Activated T-cell treated with anti-CD3 and anti-CD28 coated beads, Interleukin-2, amount 50 U/mL, for 1 hour (primary cell): Measurements from ENCODE around the gene FOXP1.
A peak's percentile ranks its signal among the peaks of the same experiment; 100 is the strongest.

Source experiments
- DNase-seq: peaks from one replicate; pipeline ENCODE4 v3.0.0-alpha.2; 2020

Gene FOXP1

DNA sequence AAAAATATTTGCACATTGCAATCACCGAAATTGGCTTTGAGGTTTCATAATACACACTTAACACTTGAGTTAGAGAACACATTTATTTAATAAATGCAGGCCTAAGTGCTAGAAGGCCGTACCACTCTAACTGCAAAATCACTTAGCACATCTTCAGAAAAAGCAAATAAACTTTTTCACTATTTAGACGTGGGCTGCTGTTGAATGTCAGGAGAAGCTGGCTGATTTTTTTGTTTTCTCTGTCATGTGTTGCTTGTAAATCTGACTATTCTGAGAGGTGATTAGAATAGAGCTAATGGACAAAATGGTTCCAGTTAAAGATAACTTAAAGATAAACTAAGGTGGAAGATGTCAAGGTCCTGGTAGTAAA, 265.1 kb downstream of the FOXP1 start:
- DNase-seq = no peak

DNA sequence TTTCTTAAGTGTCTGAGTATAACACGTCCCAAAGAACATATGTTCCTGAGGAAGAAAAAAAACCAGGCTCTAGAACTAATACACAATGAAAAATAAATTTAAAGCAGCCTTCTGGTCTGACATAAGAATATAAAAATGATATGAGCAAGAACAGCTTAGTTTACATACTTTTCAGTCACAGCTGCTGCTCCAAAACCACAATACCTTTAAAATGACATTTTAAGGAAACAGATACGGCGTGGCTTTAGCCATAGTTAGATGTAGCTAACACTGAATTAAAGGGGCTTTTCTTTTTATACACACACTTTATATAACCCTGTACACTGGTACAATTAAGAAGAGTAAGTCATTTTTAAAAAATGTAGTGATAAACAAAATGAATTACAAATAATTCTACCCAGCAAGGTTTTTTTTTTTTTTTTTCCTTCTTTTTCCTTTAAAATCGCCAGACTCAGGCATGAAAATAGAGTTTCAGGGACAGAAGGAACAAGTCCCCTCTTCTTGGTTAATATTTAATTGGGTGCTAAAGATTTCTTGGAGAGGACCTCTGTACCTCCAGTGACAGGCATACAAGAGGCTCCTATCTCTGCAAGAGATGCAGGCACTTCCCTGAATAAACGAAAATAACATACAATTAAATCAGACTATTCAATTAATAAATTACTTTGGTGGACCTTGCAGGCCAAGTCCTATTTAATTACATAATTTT, 265.6 kb downstream of the FOXP1 start:
- DNase-seq = no peak

DNA sequence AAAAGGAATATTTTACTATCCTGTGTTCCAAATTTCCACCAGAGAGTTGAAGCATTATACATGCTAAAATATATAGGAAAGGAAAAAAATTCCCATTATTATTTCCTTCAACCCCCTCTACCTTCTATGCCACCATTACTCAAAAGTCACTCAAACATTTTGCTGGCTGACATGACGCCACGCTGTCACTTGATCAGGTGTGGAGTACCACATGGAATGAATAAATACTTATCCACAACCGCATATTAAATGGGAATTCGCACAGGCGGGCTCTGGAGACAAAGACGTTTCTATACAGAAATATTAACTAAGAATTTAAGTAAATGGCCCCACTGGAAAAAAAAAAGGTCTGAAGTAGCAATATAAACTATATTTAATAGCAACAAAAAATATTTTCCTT, 266.4 kb downstream of the FOXP1 start:
- DNase-seq = no peak

DNA sequence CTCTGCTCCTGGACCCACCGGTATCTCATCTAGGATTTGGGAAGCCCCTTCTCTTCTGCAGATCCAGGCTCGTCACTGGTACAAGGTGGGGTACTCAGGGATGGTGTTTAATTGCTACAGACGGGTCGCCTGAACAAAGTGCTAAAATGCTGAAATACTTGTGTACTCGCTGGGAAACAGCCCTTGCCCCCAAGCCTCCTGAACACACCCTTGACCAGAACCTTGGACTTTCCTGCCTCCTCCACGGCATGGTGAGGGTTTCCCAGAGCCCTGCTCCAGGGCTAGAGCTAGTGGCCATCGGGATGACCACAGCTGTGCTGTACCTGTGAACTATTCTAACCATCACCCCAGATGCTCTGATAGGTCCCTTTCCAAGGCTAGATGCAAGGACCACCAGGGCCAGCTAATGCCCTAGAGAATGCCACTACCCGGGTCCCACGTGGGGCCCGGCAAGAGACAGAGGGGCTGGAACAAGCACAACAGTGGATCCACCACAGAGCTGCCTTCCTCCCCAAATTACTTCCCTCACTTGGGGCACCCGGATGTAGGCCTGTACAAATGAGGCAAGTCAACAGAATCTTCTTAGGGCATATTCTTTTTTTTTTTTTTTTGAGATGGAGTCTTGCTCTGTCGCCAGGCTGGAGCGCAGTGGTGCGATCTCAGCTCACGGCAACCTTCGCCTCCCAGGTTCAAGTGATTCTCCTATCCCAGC, 267.3 kb downstream of the FOXP1 start:
- no peak for DNase-seq

DNA sequence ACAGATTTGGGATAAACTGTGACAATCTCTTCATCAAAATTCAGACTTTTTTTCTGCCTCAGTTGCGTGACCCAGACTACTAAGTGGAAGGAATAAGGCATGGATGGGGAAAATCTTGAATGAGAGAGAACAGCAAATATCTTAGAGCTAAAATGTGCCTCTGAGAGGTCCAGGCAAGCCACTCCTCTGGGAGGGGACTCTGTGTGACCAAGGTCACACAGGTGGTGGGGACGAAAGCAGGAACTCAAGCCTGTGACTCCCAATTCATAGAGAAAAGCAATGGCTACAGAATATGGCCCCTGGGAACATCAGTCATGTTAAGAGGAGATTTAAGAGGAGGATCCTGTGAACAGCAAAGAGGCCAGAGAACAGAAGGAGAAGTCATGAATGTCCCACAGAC, 268.1 kb downstream of the FOXP1 start:
- DNase-seq = no peak

DNA sequence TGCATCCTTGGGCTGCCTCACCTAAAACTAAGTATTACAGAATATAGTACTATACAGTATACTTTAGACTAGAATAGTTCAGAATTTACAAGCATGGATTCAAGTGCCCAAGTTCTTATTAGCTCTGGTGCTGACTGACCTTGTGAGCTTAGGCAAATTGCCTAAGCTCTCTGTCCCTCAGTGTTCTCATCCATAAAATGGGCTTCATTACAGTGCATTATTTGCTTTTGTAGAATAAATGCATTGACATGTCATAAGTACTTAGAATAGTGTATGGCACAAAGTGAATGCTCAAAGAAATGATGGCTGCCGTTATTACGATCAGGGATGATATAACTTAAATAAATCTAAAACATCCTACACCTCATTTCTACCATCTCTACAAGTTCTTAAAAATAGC, 269.7 kb downstream of the FOXP1 start:
- DNase-seq = no peak

DNA sequence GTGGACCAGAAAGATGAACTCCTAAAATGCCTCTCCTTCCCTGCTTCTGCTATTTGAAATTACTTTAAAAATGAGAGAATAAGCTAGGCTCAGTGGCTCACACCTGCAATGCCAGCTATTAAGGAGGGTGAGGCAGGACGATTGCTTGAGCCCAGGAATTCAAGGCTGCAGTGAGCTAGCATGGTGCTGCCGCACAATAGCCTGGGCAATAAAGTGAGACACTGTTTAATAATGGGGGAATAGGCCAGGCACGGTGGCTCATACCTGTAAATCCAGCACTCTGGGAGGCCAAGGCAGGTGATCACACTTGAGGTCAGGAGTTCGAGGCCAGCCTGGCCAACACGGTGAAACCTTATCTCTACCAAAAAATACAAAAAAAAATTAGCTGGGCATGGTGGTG, 271.1 kb downstream of the FOXP1 start:
- DNase-seq = no peak

DNA sequence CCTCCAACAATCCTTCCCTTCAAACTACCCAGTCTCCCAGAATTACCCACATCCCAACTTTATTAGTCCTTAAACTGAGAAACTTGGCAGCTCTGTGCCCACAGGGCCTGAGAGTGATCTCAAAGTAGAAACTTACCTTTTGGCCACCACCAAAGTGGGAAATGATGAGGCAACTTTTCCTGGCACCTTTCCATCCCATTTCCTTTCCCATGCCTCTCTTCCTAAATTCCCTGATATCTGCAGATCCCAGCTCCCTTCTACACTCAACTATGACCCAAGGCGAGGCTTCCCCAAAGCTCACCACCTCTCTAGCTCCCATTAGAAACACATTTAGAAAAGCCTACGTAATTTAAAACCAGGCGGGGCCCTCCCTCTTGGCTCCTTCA, 271.9 kb downstream of the FOXP1 start:
- DNase-seq = no peak

DNA sequence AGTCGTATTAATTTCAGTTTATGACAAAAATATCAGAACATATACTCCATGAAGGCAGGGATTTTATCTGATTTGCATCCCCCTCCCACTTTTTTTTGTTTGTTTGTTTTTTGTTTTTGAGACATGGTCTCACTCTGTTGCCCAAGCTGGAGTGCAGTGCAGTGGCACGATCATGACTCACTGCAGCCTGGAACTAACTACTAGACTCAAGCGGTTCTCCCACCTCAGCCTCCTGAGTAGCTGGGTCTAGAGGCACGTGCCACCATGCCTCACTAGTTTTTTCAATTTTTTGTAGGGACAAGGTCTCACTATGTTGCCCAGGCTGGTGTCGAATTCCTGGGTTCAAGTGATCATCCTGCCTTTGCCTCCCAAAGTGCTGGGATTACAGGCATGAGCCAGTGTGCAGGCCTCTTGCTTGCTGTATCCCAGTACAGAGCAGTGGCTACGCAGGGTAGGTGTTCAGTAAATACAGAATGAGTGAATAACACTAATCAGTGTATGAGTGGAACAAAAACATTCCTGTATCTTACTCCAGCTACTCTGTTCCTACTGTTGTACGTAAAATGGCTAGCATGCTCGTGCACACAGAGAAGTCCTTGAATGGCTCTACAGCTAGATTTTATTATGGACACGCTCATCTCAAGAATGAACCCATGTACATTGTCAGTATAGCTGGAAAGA, 272.4 kb downstream of the FOXP1 start:
- no peak for DNase-seq

DNA sequence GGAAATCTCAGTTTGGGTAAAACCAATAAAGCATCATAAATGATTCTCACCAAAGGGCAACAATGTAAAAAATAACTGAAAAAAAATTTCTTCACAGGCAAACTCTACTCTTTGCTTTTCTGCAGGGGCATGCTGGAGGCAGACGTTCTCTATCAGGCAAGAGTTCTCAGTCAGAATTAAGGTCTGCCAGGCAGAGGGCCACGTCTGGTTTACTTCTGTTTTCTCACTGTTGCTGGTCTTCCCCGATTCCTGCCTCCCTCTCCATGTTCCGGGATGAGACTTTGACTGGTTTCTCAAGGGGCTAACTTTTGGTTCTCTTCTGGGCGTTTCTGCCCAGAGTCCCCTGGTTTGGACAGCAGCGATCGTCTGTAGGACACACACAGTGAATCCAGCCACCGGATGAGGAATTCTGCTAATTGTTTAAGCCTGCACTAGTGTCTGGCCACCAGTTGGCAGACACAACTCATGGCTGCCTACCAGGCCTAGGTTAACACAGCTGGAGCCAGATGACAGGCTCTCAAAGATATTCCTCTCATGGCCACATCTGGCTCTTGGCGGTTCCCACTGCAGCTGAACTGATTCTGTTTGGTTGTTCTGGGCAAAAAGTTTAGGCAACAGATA, 273.1 kb downstream of the FOXP1 start:
- DNase-seq = no peak

DNA sequence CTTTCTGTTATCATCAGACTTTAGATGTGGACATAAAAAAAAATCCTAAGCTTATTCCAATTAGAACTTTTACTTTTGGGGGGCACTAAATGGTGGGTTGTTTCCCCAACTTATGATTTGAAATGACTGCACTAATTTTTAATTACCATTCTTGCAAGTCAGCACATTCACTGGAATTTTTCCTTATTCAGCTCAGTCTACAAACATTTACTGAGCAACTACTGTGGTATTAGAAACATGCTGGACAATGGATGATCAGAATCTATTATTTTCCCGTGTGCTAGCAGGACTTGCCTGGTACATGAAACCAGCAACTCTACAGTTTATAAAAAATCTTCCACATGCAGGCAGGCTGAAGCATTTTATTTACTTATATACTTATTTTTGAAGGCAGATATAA, 273.6 kb downstream of the FOXP1 start:
- DNase-seq = no peak

DNA sequence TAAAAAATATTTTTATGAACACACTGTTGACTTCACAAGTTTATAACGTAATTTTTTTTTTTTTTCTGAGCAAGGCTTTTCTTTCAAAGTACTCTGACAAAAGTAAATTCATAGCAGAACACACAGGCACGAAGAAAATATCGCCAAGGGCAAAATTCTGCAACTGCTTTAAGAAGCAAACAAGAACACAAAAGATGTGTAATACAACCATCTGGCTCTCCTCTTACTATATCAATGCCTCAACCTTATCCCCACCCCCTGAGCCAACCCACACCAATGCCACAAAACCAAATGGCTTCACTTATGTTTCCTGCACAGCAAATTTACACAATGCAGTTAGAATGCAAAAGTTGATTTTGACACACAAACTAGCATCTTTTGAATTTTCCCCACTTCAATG, 274.2 kb downstream of the FOXP1 start:
- DNase-seq = no peak

DNA sequence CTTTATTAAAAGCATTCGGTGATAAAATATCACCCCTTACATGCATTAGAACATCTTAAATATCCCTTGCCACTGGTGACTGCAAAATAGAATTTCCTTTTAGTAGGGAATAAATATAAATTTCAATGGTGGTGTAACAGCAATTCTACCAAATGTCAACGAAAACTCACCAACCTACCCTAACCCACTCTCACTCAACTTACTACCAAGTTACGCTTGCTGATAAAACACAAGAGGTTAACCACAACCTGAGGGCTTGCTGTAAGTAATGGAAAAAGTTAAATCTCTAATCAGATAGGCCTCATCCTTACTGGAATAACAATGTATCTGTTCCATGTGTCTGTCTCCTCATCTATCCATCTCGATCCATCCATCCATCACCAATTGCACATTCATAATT, 274.7 kb downstream of the FOXP1 start:
- no peak for DNase-seq

DNA sequence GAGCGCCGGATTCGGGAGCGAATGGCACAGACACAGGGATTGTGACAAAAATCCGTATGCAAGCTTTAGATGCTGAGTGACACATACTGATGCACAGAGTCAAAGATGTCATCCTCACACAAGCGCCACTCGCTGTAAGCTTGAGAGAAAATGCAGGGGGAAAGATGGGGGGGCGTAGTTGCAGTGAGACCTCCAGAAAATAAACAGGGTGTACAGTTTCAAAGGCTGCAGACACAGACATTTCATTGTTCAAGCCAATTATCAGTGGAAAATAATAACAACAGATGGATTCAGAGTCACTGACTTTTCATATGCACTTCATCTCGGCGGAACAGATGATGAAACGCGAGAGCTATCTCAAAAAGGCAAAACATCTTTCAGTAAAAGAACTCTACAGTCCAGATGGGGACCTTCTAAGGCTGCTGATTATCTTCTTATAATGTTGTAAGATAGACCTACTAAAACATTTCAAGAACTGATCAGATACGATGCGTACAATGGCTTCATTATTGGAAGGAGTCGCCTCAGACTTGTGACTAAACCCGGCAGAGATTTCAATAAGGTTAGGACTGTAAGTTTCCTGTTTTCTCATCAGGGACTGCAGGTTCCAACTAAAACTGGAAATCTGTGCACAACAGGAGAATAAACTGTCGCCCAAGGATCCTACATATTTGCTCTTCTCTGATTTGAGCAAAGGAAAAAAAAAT, 275.4 kb downstream of the FOXP1 start:
- DNase-seq = no peak

DNA sequence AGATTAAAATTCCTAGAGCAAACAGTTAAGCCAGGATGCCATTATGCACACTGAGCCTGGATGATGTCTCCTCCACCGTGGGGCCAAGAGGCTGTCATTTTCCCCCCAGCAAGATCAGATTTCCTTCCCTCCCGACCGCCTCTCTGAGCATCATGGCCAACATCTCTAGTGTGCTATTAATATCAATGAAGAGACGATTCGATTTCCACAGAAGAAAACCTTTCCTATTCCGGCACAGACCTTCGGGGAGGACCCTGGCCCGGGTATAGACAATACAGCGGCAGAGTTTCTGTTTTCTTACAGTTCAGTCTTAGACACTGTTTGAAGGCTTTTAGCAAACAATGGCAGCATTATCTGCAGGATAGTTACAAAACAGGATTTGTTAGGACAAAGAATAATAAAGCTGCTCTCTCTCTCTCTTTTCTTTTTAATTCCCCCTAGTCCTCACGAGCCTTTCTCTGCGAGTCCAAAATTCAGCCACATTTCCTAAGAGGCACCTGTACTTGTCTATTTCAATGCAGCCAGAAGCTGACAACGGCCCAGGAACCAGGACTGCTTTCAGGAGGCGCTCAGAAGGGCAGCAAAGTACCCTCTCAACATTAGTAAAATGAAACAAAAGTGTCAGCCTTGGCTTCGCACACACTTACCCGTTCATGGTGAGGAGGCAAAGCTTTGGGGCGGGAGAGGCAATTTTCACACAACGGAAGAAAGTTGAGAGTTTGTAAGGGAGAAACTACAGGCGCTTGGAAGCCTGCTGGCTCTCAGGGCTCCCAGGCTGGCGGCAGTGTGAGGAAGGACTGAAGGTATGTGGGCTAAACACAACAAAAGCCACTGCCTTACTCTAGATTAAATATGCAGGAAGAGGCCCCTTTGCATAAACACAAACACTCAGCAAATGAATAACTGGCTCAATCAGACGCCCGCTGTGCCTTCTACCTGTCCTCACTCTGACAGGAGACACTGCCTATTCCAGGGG, 278.0 kb downstream of the FOXP1 start:
- DNase-seq = peak; percentile 45

DNA sequence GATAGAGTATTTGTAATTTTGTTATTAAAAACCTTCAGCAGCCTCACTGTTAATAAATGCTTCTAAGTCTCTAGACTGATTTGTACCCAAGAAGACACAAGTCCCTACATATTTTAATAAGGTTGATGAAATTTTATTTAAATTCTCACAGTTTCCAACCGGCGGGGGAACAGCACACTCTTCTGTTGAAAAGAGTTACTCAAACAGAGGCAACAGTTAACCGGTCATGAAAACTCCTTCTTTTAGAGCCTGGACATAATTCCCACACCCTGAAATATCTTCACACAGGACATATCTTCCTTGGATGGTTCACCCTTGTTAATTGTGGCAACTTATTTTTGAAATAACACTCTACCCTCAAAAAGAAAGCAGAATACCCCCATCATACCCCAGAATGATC, 278.8 kb downstream of the FOXP1 start:
- DNase-seq = no peak

DNA sequence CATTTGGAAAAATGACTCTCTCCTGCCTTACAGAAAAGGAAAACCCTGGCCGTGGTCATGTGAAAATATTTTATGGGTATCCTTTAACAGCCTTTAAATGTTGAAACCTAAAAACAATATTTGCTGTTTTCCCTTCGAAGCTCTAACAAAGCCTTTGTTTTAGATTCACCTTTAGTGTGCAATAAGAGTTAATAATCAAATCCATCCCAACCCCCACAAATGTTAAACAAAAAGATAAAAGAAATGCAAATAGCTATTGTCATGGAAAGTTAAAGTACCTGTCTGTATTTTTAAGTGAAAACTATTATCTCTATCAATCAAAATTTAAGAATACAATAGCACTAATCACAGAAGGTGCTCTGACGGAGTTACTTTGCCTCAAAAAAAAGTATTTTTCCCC, 279.3 kb downstream of the FOXP1 start:
- no peak for DNase-seq

DNA sequence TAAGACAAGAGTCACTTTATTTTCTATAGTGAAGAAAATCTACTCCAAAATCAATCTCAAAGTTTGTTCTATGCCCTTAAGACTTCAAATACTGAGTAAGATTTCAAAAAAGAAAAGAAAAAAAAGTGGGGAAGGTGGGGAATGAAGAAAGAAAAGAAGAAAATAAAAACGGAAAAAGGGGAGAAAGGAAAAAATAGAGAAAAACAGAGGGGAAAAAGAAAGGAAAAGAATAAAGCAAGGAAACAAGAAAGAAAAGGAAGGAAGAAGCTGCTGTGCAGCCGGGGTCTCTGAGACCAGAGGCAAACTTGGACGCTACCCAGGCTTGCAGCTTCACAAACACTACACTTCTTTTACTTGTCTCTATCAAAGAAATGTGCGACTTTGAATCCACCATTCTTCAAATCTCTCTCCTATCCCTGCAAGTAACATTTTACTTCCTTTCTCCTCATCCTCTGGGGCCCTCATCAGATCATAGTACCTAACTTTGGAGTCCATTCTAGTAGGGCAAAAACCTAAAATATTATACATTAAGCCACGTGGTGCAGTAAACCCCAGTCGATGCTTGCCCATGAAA, 279.8 kb downstream of the FOXP1 start:
- no peak for DNase-seq

DNA sequence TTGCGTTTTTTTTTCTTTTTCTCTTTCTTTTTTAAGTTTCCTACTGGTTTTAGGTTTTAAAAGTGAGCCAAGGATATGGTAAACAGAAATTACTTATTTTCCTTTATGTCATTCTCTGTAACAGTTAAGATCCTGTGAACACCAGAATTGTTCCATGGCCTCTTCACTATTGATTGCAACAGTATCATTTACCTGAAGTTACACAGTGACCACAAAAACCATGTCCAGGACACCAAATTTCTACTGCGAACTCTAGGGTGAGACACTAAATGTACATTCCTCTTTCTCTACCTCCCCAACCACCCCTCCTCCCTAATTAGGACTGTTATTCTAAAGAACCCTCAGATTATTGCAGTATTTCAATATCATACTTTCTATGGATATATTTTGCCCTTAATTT, 280.9 kb downstream of the FOXP1 start:
- DNase-seq = no peak

DNA sequence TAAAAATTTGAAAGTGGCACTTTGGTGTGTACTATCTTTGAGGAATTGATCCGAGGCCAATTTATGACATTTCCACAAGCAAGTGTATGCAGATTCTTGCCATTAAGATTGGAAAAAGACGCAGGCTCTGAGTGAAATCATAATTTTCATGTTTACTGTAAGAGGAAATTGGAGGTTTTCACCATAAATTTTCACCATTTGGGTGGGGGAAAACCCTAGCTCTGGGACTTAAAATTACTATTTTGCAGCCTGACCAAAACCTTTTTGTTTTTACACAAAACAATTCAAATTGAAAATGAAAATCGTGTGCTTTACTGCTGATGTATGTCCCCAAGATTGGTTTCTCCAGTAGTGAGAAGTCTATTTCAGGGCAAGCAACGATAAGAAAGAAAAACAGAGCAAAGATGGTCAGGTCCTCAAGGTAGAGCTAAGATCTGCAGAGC, 282.6 kb downstream of the FOXP1 start:
- DNase-seq = no peak

DNA sequence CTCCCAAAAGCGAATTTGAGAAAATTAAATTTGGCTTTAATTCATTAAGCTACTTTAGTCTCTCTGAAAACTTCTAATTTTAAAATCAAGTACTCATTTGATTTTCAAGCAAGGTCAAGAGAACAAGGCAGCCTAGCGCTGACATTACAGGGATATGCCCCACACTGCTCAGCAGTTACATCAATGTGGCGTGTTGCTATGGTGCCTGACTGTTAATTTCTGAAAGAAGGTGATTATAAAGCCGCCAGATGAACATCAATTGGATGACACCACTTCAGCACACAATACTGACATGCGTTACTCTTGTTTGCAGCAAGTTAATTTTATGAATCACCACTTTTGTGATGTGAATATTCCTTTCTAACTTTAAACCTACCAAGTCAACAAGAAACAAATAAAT, 284.4 kb downstream of the FOXP1 start:
- DNase-seq = no peak

DNA sequence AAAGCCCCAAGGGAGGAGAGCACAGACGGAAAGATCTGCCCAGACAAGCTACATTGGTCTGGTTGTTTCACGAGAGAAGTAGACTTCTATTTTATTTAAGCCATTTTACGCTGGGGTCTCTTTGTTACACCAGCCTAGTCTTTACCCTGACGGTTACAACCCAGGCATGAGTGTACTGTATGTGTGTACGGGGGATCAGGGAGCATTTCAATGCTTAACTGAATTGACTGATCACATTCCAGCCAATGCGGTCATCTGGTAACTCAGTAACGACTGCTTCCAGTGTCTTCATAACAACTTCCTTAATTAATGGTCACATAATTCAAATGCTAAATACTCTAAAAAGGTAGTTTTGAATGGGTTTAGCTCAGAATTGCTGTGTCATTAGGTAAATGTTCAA, 288.6 kb downstream of the FOXP1 start:
- no peak for DNase-seq
